Tibial nerve (tissue), 4 donors: ENCODE measurements around the gene ATP5ME. TPM values are rescaled to one million over a fixed set of nuclear protein-coding genes. Genes with fewer than 3 reads are reported as not detected.
A peak's percentile ranks its signal among the peaks of the same experiment; 100 is the strongest.

ENCODE experiments used
- DNase-seq, 2 donors: peaks; one replicate each; pipeline ENCODE4 v3.0.0-alpha.2; 2019; ENCODE audit warnings: low spot score in 2 of 2
- H3K27ac ChIP-seq, 4 donors: fragments of 200-600 bp; sonication (generic) in 3 of 4; one replicate each; pipeline ENCODE4 v1.5.1; 2017 to 2019; ENCODE audit warnings: mild to moderate bottlenecking in 1 of 4
- H3K27me3 ChIP-seq, 2 donors: fragments of 200-600 bp; sonication (generic) in 1 of 2; one replicate each; pipeline versions ENCODE4 v1.5.1 to v1.6.0; 2017 to 2019
- H3K36me3 ChIP-seq, 3 donors: fragments of 200-600 bp; sonication (generic); one replicate each; pipeline ENCODE4 v1.5.1; 2018 to 2019
- H3K4me1 ChIP-seq, 4 donors: fragments of 200-600 bp; sonication (generic) in 3 of 4; one replicate each; pipeline ENCODE4 v1.5.1; 2017 to 2019
- H3K4me3 ChIP-seq, 4 donors: fragments of 200-600 bp; sonication (generic) in 3 of 4; one replicate each; pipeline ENCODE4 v1.5.1; 2017 to 2019; ENCODE audit warnings: mild to moderate bottlenecking in 1 of 4, moderate library complexity in 1 of 4
- H3K9me3 ChIP-seq, 4 donors: fragments of 200-600 bp; sonication (generic) in 3 of 4; one replicate each; pipeline ENCODE4 v1.5.1; 2017 to 2019
- EP300 ChIP-seq, 2 donors: sonication (generic); formaldehyde crosslinking; IDR thresholded peaks; one replicate each; pipeline ENCODE4 v1.6.1; 2017; ENCODE audit warnings: antibody characterized with exemption in 2 of 2, mild to moderate bottlenecking in 1 of 2
- POLR2A ChIP-seq, 2 donors: fragments of 450-650 bp; IDR thresholded peaks; one replicate each; pipeline ENCODE4 v1.6.1; 2017; ENCODE audit warnings: antibody characterized with exemption in 2 of 2, mild to moderate bottlenecking in 2 of 2, moderate library complexity in 2 of 2
- WGBS, 2 donors: methylation state at CpG; one replicate each; pipeline ENCODE4 v1.1.5; 2018; 5-methylcytosine and 5-hydroxymethylcytosine counted together
- total RNA-seq, 4 donors: library from RNA; depleted of rRNA; stranded (reverse); fragments of >200 nt; gene quantifications; one replicate each; pipeline ENCODE4 v1.1.0, GENCODE V29; 2016
- TF ChIP-seq, protein P1 (sequence below), 5 experiments: fragments of 200-600 bp in 3 of 5; fragments of 450-650 bp in 2 of 5; sonication (generic) in 3 of 5; IDR thresholded peaks; one replicate each; pipeline ENCODE4 v1.5.1; 2016 to 2019; ENCODE audit warnings: antibody characterized with exemption in 5 of 5, mild to moderate bottlenecking in 3 of 5, moderate library complexity in 2 of 5

Gene ATP5ME
- total RNA-seq, 4 donors from 2014 or later, result 50.0 to 219 (median 139) TPM

DNA sequence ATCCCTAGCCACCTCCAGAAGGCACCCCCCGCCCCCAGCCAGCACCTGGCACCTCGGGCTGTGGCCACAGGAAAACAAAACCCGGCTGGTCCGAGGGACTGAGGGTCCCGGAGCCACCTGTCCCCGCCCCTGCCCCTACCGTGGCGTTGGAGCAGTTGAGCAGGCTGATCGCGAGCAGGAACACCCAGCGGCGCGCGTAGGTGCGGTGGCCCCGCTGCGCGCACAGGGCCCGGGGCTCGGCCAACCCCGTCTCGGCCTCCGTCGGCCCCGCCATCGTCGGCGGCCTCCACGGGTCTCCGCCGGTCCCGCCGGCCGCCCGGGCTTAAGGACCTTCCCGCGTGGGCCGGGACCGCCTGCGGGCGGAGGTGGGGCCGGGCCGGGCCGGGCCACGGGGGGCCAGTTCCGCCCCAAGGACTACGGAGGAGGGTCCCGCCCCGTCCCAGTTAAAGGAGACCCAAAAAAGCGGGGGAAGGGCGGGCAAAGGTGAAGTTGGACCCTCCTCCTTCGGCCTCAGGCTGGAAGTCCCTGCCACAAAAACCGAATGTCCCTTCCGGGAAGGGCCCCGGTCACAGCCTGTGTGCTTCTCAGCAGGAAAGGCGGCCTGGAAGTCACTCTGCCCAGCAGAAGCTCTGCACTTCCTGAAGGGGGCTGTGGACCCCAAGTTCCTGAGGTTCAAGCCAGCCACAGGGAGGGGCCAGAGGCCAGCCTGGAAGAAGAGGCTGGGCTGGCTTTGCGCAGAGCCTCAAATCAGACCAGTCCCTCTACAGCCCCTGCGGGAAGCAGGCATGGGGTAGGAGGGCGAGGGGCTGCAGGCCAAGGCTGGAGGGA, 15.0 kb upstream of the ATP5ME start, which contains the start of gene SLC49A3:
SLC49A3 (minus strand) TSS at position 298 of the 828 bp plus-strand sequence; CDS start at position 274, 24 bp downstream.
- Histone ChIP-seq H3K9me3 (no peaks in the 10 kb centered on the region), H3K4me1 (peaks cover 0 to 40% (median 14%) of the 10 kb centered on the region in 4 donors), H3K27me3 (peaks cover 0 to 11% of the 10 kb centered on the region in 2 donors), H3K27ac (peak within 1 kb of the TSS; percentile 57 to 87 (median 79)), H3K4me3 (peak within 1 kb of the TSS; percentile 21 to 55 (median 38)), H3K36me3 (no peaks in the 10 kb centered on the region)
- WGBS, 2 donors, result 16 to 17% methylated on average over 15 to 18 of the region's 59 CpGs
- TF ChIP-seq POLR2A (IDR thresholded peaks at IDR 0.05) (no peak), EP300 (IDR thresholded peaks at IDR 0.05) (no peak)
- TF ChIP-seq, protein P1, sequence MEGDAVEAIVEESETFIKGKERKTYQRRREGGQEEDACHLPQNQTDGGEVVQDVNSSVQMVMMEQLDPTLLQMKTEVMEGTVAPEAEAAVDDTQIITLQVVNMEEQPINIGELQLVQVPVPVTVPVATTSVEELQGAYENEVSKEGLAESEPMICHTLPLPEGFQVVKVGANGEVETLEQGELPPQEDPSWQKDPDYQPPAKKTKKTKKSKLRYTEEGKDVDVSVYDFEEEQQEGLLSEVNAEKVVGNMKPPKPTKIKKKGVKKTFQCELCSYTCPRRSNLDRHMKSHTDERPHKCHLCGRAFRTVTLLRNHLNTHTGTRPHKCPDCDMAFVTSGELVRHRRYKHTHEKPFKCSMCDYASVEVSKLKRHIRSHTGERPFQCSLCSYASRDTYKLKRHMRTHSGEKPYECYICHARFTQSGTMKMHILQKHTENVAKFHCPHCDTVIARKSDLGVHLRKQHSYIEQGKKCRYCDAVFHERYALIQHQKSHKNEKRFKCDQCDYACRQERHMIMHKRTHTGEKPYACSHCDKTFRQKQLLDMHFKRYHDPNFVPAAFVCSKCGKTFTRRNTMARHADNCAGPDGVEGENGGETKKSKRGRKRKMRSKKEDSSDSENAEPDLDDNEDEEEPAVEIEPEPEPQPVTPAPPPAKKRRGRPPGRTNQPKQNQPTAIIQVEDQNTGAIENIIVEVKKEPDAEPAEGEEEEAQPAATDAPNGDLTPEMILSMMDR (IDR thresholded peaks at IDR 0.05), result peak in 1 of 5 experiments; percentile 10
- DNase-seq, result no peak

DNA sequence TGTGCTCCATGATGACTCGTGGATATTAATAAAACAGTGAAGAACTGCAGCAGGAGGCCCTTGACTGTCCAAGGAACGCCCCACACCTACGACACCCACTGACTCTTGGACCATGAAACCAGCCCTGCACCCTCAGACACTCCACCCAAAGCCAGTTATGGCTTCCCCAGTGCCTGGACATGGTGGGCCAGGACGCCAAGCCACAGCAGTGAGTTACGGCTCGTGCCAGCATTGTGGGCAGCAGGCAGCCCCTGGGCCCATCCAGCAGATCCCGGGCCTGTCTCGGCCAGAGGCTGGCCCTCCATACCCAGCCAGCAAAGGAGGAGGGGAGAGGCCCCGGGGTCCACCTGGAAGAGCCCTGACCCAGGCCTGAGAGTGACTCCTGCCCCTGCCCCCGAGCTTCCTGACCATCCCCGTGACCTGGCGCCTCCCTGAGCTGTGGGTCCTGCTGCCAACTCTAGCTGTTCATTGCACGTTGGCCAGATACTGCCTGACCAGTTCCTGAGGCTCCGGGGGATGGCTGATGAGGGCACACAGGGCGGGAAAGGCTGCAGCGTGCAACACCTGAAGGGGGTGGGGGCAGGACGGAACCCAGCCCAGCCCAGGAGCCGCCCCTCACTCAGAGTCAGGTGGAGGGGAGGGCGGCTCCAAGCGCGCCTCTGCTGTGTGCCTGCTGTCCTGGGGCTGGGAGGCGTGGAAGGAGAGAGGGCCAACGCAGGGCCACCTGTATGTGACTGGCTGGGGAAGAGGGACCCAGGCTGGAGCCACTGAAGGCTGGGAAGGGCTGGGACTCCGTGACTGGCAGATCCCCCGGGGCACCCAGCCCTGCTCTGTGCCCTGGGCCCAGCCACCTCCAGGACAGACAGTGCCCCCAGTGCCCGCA, 14.1 kb upstream of the ATP5ME start:
- peaks cover 0 to 6% of the 10 kb centered on the region in 2 donors for H3K27me3 ChIP-seq
- no peaks in the 10 kb centered on the region for H3K9me3 ChIP-seq
- H3K36me3 ChIP-seq, result no peaks in the 10 kb centered on the region
- DNase-seq, result no peak
- peak overlapping the region; percentile 21 to 55 (median 38) for H3K4me3 ChIP-seq
- 83 to 92% methylated on average over 12 to 16 of the region's 26 CpGs for WGBS, 2 donors
- TF ChIP-seq POLR2A (IDR thresholded peaks at IDR 0.05) (no peak), EP300 (IDR thresholded peaks at IDR 0.05) (no peak)
- TF ChIP-seq, protein P1 (IDR thresholded peaks at IDR 0.05), result no peak
- peak overlapping the region; percentile 57 to 87 (median 79) for H3K27ac ChIP-seq
- peaks cover 0 to 48% (median 14%) of the 10 kb centered on the region in 4 donors for H3K4me1 ChIP-seq

DNA sequence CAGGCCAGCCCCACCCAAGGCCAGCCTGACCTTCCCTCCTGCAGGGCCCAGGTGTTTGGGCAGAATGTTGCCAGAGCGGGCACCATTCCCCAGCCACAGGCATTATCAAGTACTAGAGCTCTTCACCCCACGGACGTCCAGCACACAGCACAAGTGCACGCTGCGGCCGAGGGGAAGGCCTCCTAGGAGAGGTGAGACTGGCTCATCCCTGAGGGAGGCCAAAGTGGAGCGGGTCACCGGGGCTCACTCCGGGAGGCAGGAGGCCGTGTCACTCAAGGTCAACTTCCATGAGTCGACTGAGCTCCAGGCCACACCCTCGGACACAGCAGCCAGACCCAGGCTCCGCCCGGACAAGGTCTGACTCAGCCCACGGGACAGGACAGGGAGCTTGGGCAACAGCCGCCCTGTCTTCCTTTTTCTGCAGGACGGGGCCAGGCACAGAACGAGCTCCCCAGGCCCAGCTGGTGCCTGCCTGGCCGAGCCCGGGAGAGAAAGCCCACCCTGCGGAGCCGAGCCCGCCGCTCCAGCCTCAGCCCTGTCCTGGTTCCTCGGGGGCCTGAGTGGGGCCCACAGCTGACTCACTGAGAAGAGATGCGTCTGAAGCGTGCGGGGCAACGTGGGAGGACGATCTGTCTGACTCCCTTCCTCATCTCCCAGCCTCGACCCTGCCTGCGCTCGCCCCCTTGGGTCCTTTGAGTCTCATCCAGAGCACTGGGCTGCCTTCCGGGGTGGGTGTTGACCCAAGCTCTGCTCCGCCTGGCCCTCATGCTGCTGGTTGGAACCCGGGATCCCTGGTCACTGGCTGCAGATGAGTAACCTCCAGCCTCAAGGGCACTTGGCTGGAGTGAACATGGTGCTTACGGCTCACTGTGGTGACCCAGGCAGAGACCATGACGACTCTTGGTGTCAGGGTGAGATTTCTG, 13.2 kb upstream of the ATP5ME start:
- peaks cover 0 to 6% of the 10 kb centered on the region in 2 donors for H3K27me3 ChIP-seq
- WGBS, 2 donors, result 67 to 74% methylated on average over 21 to 30 of the region's 38 CpGs
- H3K4me3 ChIP-seq, result peak overlapping the region in 1 of 4 donors; percentile 32
- DNase-seq, result peak; percentile 80 to 81
- TF ChIP-seq, protein P1 (IDR thresholded peaks at IDR 0.05), result no peak
- TF ChIP-seq POLR2A (IDR thresholded peaks at IDR 0.05) (peak in 1 of 2 donors; percentile 21), EP300 (IDR thresholded peaks at IDR 0.05) (peak in 1 of 2 donors; percentile 53)
- H3K4me1 ChIP-seq, result peaks cover 0 to 52% (median 14%) of the 10 kb centered on the region in 4 donors
- H3K36me3 ChIP-seq, result no peaks in the 10 kb centered on the region
- H3K27ac ChIP-seq, result peak overlapping the region in 3 of 4 donors; percentile 76 to 87 (median 82)
- no peaks in the 10 kb centered on the region for H3K9me3 ChIP-seq

DNA sequence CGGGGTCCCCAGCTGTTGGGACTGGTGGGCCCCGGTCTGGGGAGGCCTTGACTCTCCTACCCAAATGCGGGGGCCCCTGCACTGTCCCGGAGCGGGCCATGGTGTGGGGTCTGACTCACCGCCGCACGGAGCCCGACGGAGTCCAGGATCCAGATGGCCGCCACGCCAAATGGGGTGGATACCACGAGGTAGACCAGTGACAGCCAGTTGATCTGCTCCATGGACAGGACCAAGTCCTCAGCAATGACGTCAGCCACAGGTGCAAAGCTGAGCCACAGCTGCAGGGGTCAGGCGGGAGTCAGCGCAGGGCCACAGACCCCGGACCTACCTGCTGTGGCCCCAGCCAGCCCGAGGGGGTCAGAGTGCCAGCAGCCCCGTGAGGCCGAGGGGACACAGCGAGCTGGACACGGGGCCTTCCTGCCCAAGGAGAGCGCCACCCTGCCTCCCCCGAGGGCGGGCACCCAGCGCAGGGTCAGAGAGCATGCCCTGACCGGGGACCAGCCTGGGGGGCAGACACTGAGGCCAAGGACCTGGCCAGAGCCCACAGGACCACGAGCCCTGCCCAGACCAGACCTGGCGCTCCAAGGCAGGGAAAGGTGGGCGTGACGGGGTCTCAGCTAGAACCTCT, 12.5 kb upstream of the ATP5ME start:
- H3K36me3 ChIP-seq, result no peaks in the 10 kb centered on the region
- H3K4me3 ChIP-seq, result no peak overlapping the region
- H3K4me1 ChIP-seq, result peaks cover 0 to 58% (median 14%) of the 10 kb centered on the region in 4 donors
- peak overlapping the region in 3 of 4 donors; percentile 45 to 82 (median 58) for H3K27ac ChIP-seq
- DNase-seq, result no peak
- WGBS, 2 donors, result 87 to 91% methylated on average over 17 to 27 of the region's 31 CpGs
- no peaks in the 10 kb centered on the region for H3K9me3 ChIP-seq
- TF ChIP-seq, protein P1 (IDR thresholded peaks at IDR 0.05), result no peak
- TF ChIP-seq EP300 (IDR thresholded peaks at IDR 0.05), result no peak
- TF ChIP-seq POLR2A (IDR thresholded peaks at IDR 0.05), result no peak
- H3K27me3 ChIP-seq, result peaks cover 0 to 6% of the 10 kb centered on the region in 2 donors
